ENCODE data around the gene TAS2R46. TPM values are rescaled to one million over a fixed set of nuclear protein-coding genes. Genes with fewer than 3 reads are reported as not detected.

The TAS2R46 gene, protein sequence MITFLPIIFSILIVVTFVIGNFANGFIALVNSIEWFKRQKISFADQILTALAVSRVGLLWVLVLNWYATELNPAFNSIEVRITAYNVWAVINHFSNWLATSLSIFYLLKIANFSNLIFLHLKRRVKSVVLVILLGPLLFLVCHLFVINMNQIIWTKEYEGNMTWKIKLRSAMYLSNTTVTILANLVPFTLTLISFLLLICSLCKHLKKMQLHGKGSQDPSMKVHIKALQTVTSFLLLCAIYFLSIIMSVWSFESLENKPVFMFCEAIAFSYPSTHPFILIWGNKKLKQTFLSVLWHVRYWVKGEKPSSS
- 1.3 and 3.1 TPM in 2 replicates for total RNA-seq

DNA sequence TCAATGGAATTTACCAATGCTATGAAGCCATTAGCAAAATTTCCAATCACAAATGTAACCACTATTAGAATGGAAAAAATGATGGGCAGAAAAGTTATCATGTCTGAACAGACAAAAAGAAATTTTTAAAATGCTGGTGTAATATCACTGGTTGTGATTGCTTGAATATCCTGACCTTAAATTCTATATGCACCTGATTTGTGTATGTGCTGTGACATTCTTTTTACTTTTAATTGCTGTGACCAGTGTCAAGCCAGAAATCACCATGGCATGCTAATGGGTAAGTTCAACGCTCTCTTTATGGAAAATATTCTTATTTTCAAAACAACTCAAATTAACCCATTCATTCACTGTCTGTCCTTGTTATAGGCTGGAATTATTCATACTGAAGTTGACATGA lies at the start of gene TAS2R46:
TAS2R46 (minus strand) TSS at position 101 of the 400 bp plus-strand sequence; CDS start at position 101, 0 bp downstream.

DNA sequence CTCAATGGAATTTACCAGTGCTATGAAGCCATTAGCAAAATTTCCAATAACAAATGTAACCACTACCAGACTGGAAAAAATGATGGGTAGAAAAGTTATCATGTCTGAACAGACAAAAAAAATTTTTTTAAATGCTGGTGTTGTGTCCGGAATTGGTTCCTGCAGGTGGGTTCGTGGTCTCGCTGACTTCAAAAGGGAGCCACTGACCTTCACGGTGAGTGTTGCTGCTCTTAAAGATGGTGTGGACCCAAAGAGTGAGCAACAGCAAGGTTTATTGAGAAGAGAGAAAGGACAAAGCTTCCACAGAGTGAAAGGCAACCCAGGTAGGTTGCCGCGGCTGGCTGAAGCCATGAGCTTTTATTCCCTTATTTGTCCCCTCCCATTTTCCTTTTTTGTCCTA lies 30.0 kb upstream of the TAS2R46 start, which contains the start of gene TAS2R43:
TAS2R43 (minus strand) TSS at position 186 of the 400 bp plus-strand sequence; CDS start at position 102, 84 bp downstream.

DNA sequence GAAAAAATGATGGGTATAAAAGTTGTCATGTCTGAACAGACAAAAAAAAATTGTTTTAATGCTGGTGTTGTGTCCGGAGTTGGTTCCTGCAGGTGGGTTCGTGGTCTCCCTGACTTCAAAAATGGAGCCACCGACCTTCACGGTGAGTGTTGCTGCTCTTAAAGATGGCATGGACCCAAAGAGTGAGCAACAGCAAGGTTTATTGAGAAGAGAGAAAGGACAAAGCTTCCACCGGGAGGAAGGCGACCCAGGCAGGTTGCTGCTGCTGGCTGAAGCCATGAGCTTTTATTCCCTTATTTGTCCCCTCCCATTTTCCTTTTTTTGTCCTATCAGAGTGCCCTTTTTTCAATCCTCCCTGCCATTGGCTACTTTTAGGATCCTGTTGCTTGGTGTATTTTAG lies 30.8 kb downstream of the TAS2R46 start, which contains the start of gene TAS2R31:
TAS2R31 (minus strand) TSS at position 101 of the 400 bp plus-strand sequence; CDS start at position 29, 72 bp downstream.

DNA sequence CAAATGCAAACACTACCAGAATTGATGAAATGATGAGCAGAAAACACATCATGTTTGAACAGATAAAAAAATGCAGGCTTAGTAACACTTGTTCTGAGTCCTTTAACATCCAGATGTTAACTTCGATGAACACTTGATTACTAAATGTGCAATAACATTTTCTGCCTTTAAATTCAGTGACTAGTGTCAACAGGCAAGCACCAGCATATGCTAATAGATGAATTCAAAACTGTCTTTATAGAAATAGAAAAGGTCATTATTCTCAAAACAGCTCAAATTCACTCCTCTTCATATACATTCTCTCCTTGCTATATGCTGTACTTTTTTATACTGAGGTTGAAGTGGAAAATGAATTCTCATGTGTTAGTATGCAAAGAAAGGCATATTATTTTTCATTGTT lies 39.6 kb downstream of the TAS2R46 start, which contains the start of gene TAS2R19:
TAS2R19 (minus strand) TSS at position 101 of the 400 bp plus-strand sequence; CDS start at position 52, 49 bp downstream.

Other genes starting within 250 kb of the TAS2R46 start
- gene TAS2R10, start 235.9 kb downstream of the TAS2R46 start, total RNA-seq: 0.66 and 0.72 TPM in 2 replicates
- 0.18 and 0.66 TPM in 2 replicates for gene PRR4, start 212.8 kb downstream of the TAS2R46 start, total RNA-seq
- gene PRH1, start 178.0 kb downstream of the TAS2R46 start, total RNA-seq: 13.2 and 26.6 TPM in 2 replicates
- gene TAS2R13, start 152.7 kb downstream of the TAS2R46 start, total RNA-seq: 0.99 and 1.8 TPM in 2 replicates
- gene PRH2, start 133.1 kb downstream of the TAS2R46 start, total RNA-seq: not detected in 2 replicates
- 1.6 and 2.7 TPM in 2 replicates for gene TAS2R14, start 123.0 kb downstream of the TAS2R46 start, total RNA-seq
- gene TAS2R50, start 75.4 kb downstream of the TAS2R46 start, total RNA-seq: 1.8 and 4.0 TPM in 2 replicates
- 1.9 and 4.1 TPM in 2 replicates for gene TAS2R20, start 64.0 kb downstream of the TAS2R46 start, total RNA-seq
- 3.4 and 8.8 TPM in 2 replicates for gene TAS2R19, start 39.7 kb downstream of the TAS2R46 start, total RNA-seq
- gene TAS2R31, start 30.9 kb downstream of the TAS2R46 start, total RNA-seq: 2.4 and 5.1 TPM in 2 replicates
- gene TAS2R43, start 30.0 kb upstream of the TAS2R46 start, total RNA-seq: 1.5 and 1.8 TPM in 2 replicates
- 3.0 and 7.4 TPM in 2 replicates for gene TAS2R30, start 72.3 kb upstream of the TAS2R46 start, total RNA-seq
- gene SMIM10L1, start 108.9 kb upstream of the TAS2R46 start, total RNA-seq: 4.8 and 5.1 TPM in 2 replicates
- gene TAS2R42, start 124.6 kb upstream of the TAS2R46 start, total RNA-seq: not detected in 2 replicates
- gene PRB3, start 207.4 kb upstream of the TAS2R46 start, total RNA-seq: not detected in 2 replicates
- not detected in 2 replicates for gene PRB4, start 248.1 kb upstream of the TAS2R46 start, total RNA-seq

Data from endothelial cell of coronary artery (primary cell).